ENCODE results near the gene GAREM1. TPM values are rescaled to one million over a fixed set of nuclear protein-coding genes. Genes with fewer than 3 reads are reported as not detected.

Gene GAREM1
- total and polyA plus RNA-seq, 2 of the 8 experiments (the other 6 are each of a cell fraction or from before 2014, with no cell fraction given) = 3.6 to 9.2 TPM

DNA sequence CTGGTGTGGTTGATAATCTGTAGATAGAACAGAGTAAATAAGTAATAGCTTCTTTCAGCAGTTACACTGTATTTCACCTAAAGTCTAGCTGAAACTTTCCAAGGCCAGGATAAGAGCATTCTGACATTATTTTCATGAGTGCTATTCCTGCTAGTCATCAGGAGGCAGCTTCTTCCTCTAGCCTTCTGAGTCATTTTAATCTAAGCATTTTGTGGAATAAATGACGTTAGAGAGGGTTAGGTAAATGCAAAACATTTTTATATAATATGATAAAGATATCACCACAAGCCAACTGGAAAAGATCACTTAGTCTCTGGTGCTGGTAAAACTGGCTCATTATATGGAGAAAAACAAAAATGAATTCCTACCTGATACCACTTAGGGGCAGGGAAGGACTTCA, 142.3 kb downstream of the GAREM1 start:
- H2BK20ac ChIP-seq (ENCODE audit: low read length) = no peak overlapping the region
- no peak overlapping the region for H3K27ac ChIP-seq (ENCODE audit: low read depth, low read length)
- 83% methylated on average over 1 of the region's 1 CpG; no CpG with 5 or more reads in 1 of the 2 experiments for WGBS, 2 experiments (ENCODE audit: extremely low coverage in 1 of 2, insufficient coverage in 1 of 2, insufficient read length in 1 of 2, insufficient replicate concordance in 2 of 2, low coverage in 1 of 2, low lambda C conversion rate in 2 of 2, missing lambda C conversion rate in 1 of 2)
- no peaks in the 10 kb centered on the region for H3K9me3 ChIP-seq (ENCODE audit: insufficient read depth in 2 of 2, low read depth in 1 of 2, low read length in 1 of 2)
- H4K20me1 ChIP-seq (replicated peaks in 1 of 2; ENCODE audit: control insufficient read depth in 1 of 2, insufficient read depth in 2 of 2, low read length in 2 of 2) = no peaks in the 10 kb centered on the region
- no peaks in the 10 kb centered on the region for H3K79me2 ChIP-seq (ENCODE audit: control insufficient read depth in 1 of 2, insufficient read depth in 2 of 2, low read length in 2 of 2)
- ChIA-PET CTCF (ENCODE audit: partially characterized antibody) (interaction anchor here (0.8 to 1.6 kb wide), 5 partner anchors 56 to 224 kb away, joined by 4 to 6 read pairs (median 4); partner anchors contain the start of gene GAREM1), POLR2A (ENCODE audit: partially characterized antibody) (no interaction called here)
- H4K5ac ChIP-seq (ENCODE audit: insufficient read length, low read depth, low read length) = no peak overlapping the region
- H3K4me3 ChIP-seq (ENCODE audit: extremely low read depth in 1 of 4, insufficient read depth in 2 of 4, low read depth in 3 of 4, low read length in 4 of 4) = no peak overlapping the region
- peaks cover 0 to 9% (median 4%) of the 10 kb centered on the region in 4 experiments; a peak in 3 of 7 replicates for H3K4me1 ChIP-seq (replicated peaks in 1 of 4; ENCODE audit: control insufficient read depth in 3 of 4, insufficient read depth in 4 of 4, low read length in 3 of 4)
- DNase-seq (ENCODE audit: low read depth in 1 of 2, low spot score in 2 of 2) (no peak), FAIRE-seq (no peak)
- H3K4me2 ChIP-seq (ENCODE audit: insufficient read depth in 1 of 2, low read depth in 2 of 2, low read length in 2 of 2) = no peak overlapping the region
- H3K27me3 ChIP-seq (replicated peaks in 1 of 4; ENCODE audit: control insufficient read depth in 3 of 4, extremely low read depth in 1 of 4, insufficient read depth in 3 of 4, low read length in 3 of 4) = no peaks in the 10 kb centered on the region
- no peak overlapping the region for H3K9ac ChIP-seq (replicated peaks in 1 of 4; ENCODE audit: extremely low read depth in 1 of 4, low read depth in 3 of 4, low read length in 3 of 4)
- H2AFZ ChIP-seq (ENCODE audit: low read length) = no peak overlapping the region
- no peaks in the 10 kb centered on the region; the same call in 1 of the 2 replicates for H3K23me2 ChIP-seq (ENCODE audit: low read depth, low read length)
- no peaks in the 10 kb centered on the region for H3K36me3 ChIP-seq (ENCODE audit: control insufficient read depth in 2 of 4, insufficient read depth in 4 of 4, low read length in 3 of 4)
- H4K91ac ChIP-seq (replicated peaks; ENCODE audit: insufficient read length, low read length) = no peak overlapping the region
- no peak overlapping the region for H2BK12ac ChIP-seq (ENCODE audit: low read depth, low read length)
- no peak overlapping the region for H3K18ac ChIP-seq (ENCODE audit: extremely low read depth, low read length)
- H2BK5ac ChIP-seq (ENCODE audit: low read depth, low read length) = no peak overlapping the region
- H3K79me1 ChIP-seq (ENCODE audit: low read depth, low read length) = no peaks in the 10 kb centered on the region
- no peak overlapping the region for H2BK15ac ChIP-seq (ENCODE audit: low read length)
- no peak overlapping the region for H2BK120ac ChIP-seq (replicated peaks; ENCODE audit: low read depth, low read length)
- no peak overlapping the region for H2AK5ac ChIP-seq (ENCODE audit: low read depth, low read length)
- H3K14ac ChIP-seq (ENCODE audit: insufficient read length) = no peak overlapping the region
- H4K8ac ChIP-seq (ENCODE audit: extremely low read depth, insufficient read depth, low read length) = no peak overlapping the region
- H3K4ac ChIP-seq (replicated peaks; ENCODE audit: insufficient read length, low read depth, low read length) = no peak overlapping the region
- no peak overlapping the region for H3K56ac ChIP-seq (replicated peaks; ENCODE audit: insufficient read length, low read depth, low read length)
- H3K23ac ChIP-seq (ENCODE audit: insufficient read length) = no peak overlapping the region
- TF ChIP-seq KDM5A (IDR thresholded peaks at IDR 0.05; ENCODE audit: low read length) (no peak), HDAC6 (IDR thresholded peaks at IDR 0.05; ENCODE audit: low read depth, low read length) (no peak), RNF2 (IDR thresholded peaks at IDR 0.05; ENCODE audit: borderline replicate concordance, low read depth, low read length, missing control alignments, poor library complexity, severe bottlenecking) (no peak), EP300 (IDR thresholded peaks at IDR 0.05; ENCODE audit: borderline replicate concordance in 1 of 2, low read depth in 2 of 2, low read length in 2 of 2) (no peak), CBX5 (IDR thresholded peaks at IDR 0.05; ENCODE audit: low read depth, low read length) (no peak), TAF7 (optimal IDR thresholded peaks at IDR 0.05; ENCODE audit: borderline replicate concordance, low read depth, low read length) (no peak), GTF2F1 (IDR thresholded peaks at IDR 0.05; ENCODE audit: borderline replicate concordance, low read depth, low read length) (no peak), SP4 (IDR thresholded peaks at IDR 0.05; ENCODE audit: low read length) (no peak)
- TF ChIP-seq, protein P1, sequence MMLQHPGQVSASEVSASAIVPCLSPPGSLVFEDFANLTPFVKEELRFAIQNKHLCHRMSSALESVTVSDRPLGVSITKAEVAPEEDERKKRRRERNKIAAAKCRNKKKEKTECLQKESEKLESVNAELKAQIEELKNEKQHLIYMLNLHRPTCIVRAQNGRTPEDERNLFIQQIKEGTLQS (IDR thresholded peaks at IDR 0.05; ENCODE audit: insufficient read depth, low read depth, low read length) = no peak
- TF ChIP-seq, protein P2, sequence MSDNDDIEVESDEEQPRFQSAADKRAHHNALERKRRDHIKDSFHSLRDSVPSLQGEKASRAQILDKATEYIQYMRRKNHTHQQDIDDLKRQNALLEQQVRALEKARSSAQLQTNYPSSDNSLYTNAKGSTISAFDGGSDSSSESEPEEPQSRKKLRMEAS (IDR thresholded peaks at IDR 0.05) = no peak

All from H1 (cell line).